Forelimb muscle (tissue), 1 donor: ENCODE results near the gene HSPB9. TPM values are rescaled to one million over a fixed set of nuclear protein-coding genes. Genes with fewer than 3 reads are reported as not detected.
"Not testable (repeated sequence)": the region's sequence is repeated elsewhere in the genome, so short reads cannot be mapped to it uniquely, and the experiment has no call there.

Experiments
- DNase-seq: peaks from one replicate; pipeline ENCODE4 v3.0.0-alpha.2; 2013; ENCODE audit warnings: low read depth
- polyA plus RNA-seq: library from polyadenylated mRNA; unstranded; fragments of 120-200 nt; gene quantifications from one replicate; pipeline ENCODE4 v1.2.1, GENCODE V29; 2013; ENCODE audit not compliant: insufficient read length

Gene HSPB9
- polyA plus RNA-seq, 1 donor, result 0.25 TPM

GRCh38 chr17:42120161-42120769, 2.3 kb upstream of the HSPB9 start:
- DNase-seq, result no peak

DNA sequence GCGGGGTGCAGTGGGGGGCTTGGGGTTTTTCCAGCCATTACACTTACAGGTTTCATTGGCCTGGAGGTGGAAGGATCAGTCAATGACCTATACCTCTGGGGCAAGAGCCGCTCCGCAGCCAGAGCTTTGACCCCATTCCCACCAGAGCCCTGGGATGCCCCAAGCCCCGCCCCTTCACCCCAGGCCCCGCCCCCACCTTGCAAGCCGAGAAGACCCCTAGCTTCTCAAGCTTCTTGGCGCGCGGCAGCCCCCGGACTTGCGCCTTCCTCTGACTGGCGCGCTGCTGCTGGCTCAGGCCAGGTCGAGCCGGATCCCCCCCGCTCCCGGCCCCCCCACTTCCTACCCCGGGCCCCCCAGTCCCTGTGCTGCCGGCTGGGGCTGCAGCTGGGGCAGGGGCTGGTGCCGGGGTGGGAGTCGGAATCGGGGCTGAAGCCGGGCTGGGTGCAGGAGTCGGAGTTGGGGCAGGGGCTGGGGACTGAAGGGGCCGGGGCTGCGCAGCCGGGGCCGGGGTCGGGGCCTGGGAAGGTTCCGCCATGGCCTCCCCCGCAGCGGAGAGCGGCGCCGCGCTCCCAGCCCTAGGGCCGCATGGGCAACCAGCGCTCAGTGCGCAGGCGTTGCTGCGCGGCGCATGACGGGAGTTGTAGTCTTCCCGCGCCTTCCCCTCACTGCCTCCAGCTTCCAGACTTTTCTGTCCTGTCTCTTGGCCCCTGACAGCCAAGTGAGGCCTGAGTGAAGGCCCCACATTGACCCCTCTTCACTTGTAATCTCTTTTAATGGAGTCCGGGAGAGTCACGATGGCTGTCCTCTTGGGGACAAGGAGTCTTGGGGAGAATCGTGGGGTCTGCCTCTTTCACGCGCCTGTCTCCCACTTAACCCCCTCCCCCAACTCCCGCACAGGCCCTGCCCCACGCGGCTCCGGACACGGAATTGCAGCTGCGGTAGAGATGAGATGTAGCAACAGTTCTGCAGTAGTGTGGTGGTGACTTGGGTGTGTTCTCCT, 1.5 kb upstream of the HSPB9 start, which contains the start of gene KAT2A:
TSS of gene KAT2A (minus strand) at position 598 of the 1,000 bp plus-strand sequence. CDS start at position 535, 63 bp downstream.
- DNase-seq, result peak; percentile 65

DNA sequence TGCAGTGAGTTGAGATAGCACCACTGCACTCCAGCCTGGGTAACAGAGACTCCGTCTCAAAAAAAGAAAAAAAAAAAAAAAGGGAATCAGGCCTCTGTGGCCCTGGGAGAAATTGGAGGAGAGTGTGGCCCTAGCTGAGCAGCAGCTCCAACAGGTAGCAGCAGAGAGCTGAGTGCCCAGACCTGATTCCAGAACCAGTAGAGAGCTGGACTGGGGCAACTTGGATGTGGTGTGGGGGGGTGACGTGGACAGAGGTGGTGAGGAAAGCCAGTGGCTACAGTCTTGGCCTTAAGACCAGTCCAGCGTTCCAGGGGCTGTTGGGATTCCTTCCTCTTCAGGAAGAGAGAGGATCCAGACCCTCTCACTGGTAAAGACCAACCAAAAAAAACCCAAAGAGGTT, 1.7 kb downstream of the HSPB9 start:
- no peak for DNase-seq

GRCh38 chr17:42125565-42125964, 3.0 kb downstream of the HSPB9 start:
- no peak for DNase-seq

- no peak for DNase-seq
Observed at GRCh38 chr17:42126836-42127235, 4.2 kb downstream of the HSPB9 start.

DNA sequence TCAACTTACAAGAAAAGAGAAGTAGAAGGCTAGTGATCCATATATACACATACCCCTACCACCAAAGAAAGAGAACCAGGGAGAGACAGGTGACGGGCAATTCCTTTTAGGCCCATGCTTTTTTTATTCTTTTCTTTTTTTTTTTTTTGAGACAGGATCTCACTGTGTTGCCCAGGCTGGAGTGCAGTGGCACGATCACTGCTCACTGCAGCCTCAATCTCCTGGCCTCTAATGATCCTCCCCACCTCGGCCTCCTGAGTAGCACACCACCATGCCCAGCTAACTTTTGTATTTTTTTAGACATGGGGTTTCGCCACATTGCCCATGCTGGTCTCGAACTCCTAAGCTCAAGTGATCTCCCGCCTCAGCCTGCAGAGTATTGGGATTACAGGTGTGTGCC, 4.8 kb downstream of the HSPB9 start:
- no peak for DNase-seq

GRCh38 chr17:42129109-42129837, 6.7 kb downstream of the HSPB9 start:
- DNase-seq, result no peak

- DNase-seq, result no peak
Observed at GRCh38 chr17:42130310-42130936, 7.8 kb downstream of the HSPB9 start.

- no peak for DNase-seq
Observed at GRCh38 chr17:42131232-42131631, 8.6 kb downstream of the HSPB9 start.

- no peak for DNase-seq
Observed at GRCh38 chr17:42131981-42132432, 9.4 kb downstream of the HSPB9 start.

DNA sequence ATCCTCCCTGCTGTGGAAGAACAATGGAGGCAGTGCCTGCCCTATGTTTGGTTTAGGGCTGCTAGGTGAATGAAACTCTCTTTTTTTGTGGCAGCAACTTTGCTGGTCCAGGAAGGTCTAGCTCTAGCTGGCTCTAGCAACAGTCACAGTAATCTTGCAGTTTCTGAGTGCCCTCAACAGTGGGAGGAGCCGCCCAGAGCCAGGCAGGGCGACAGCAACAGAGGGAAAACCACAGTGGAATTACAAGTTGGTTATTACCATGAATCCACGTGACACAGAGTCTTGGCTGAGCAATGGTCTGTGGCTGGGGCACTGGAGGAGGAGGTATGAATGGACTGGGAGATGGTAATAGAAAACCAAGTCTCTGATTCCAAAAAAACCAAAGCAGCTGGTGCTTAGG, 10.3 kb downstream of the HSPB9 start:
- DNase-seq, result no peak

GRCh38 chr17:42133461-42134041, 10.9 kb downstream of the HSPB9 start:
- no peak for DNase-seq

DNA sequence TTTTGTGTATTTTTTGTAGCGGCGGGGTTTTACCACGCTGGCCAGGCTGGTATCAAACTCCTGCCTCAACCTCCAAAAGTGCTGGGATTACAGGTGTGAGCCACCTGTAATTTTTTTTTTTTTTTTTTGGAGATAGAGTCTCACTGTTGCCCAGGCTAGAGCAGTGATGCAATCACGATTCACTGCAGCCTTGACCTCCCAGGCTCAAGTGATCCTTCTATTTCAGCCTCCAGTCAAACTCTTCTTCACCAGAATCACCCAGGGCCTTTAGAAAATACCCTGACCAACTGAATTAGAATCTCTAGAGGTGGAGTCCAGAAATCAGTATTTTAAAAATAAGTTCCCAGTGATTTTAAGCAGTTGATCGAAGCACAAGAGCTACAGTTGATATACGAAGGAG, 12.5 kb downstream of the HSPB9 start:
- no peak for DNase-seq

GRCh38 chr17:42135664-42136653, 13.4 kb downstream of the HSPB9 start:
- DNase-seq, result no peak

DNA sequence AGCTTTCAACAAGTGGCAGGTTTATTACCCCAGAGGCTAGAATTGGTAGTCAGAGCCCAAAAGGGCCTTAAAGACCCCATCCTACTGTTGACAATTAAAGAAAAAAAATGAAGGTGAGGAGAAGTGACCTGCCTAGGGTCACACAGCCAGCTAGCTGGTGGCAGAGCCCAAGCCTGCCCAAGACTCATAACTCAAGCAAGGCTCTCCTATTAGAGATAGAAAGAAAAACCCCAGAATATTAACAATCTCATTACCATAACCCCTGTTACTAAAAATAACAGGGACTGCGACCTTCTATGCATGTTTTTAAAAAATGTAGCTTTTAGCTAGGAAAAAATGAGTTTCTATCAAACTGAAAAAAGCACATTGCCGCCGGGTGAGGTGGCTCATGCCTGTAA, 14.0 kb downstream of the HSPB9 start:
- no peak for DNase-seq

DNA sequence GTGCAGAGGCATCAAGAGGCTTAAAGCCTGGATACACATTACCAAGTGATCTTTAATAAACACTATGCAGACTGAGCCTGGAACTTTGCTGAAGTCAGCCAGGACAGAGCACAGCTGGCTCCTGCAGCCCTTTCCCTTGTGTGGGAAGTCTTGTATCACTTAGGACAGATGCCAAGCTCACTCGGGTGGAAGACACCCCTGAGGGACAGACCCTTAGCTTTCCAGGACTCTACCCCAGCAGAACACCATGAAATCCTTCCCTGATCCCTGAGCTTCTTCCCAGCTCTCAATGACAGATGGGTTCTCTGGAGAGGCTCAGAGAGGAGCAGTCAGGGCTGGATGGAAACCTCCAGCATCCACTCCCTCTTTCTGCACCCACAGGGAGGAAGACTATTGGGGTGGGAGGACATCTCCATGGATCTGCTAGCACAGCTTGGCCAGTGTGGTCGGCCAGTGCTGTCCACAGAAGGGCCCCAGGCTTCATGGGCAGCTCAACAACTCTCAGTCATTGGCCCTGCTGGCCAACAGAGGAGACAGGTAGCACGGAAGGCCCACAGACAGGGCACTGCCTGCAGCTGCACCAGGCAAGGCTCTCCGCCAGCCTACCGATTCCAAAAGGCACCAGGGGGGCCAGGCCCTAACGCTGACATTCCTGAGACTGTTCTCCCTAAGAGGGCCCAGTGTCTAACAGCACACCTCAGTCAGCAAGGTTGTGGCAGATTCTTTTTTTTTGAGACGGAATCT, 16.3 kb downstream of the HSPB9 start:
- DNase-seq, result no peak

GRCh38 chr17:42140690-42141089, 18.1 kb downstream of the HSPB9 start:
- not testable (repeated sequence) for DNase-seq

GRCh38 chr17:42141382-42141781, 18.8 kb downstream of the HSPB9 start:
- no peak for DNase-seq

DNA sequence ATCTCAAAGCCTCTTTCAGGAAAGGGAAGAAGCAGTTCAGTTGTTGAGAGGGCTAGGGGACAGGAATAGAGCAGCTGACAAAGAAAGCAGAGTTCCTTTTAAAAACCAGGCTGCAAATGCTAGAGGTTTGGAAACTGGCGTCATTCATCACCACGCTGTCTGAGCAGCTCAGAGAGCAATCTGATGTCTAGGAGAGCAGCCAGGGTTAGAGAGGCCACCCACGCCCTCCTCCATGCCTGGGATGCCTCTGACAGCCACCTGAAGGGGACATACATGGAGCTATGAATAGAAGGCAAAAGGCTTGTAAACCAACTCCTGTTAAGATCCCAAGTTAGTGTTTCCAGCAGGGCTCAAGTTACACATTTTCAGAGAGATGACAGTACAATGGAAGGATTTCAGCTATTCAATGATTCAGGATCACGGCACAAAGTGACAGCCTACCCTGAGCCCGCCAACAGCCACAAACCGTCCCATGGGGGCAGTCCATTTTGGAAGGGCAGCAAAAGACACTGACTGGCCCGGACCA, 19.8 kb downstream of the HSPB9 start:
- DNase-seq, result no peak
